Esophagus muscularis mucosa (tissue), 4 donors: ENCODE measurements around the gene IQCK. TPM values are rescaled to one million over a fixed set of nuclear protein-coding genes. Genes with fewer than 3 reads are reported as not detected.

Experiments used
- DNase-seq: peaks from one replicate; pipeline ENCODE4 v3.0.0-alpha.2; 2017; ENCODE audit errors: extremely low spot score
- H3K27ac ChIP-seq, 4 donors: fragments of 200-600 bp; sonication (generic); replicated peaks in 1 of 4; 1 replicate in 3 of 4; 2 replicates in 1 of 4; pipeline ENCODE4 v1.5.1; 2016 to 2019; ENCODE audit warnings: mild to moderate bottlenecking in 1 of 4
- H3K27me3 ChIP-seq, 4 donors: fragments of 200-600 bp; sonication (generic); one replicate each; pipeline versions ENCODE4 v1.5.1 to v1.6.0; 2016 to 2019
- H3K36me3 ChIP-seq, 4 donors: fragments of 200-600 bp; sonication (generic); one replicate each; pipeline ENCODE4 v1.5.1; 2016 to 2019
- H3K4me1 ChIP-seq, 4 donors: fragments of 200-600 bp; sonication (generic); one replicate each; pipeline ENCODE4 v1.5.1; 2016 to 2019
- H3K4me3 ChIP-seq, 4 donors: fragments of 200-600 bp; sonication (generic); 1 replicate in 2 of 4; 2 replicates in 2 of 4; pipeline ENCODE4 v1.5.1; 2016 to 2019; ENCODE audit warnings: mild to moderate bottlenecking in 4 of 4, moderate library complexity in 1 of 4
- H3K9me3 ChIP-seq, 4 donors: fragments of 200-600 bp; sonication (generic); 1 replicate in 3 of 4; 2 replicates in 1 of 4; pipeline ENCODE4 v1.5.1; 2016 to 2019
- CTCF ChIP-seq, 3 experiments: fragments of 200-600 bp in 2 of 3; fragments of 450-650 bp in 1 of 3; sonication (generic) in 2 of 3; IDR thresholded peaks; one replicate each; pipeline ENCODE4 v1.5.1; 2017 to 2019; ENCODE audit warnings: antibody characterized with exemption in 3 of 3, mild to moderate bottlenecking in 2 of 3, moderate library complexity in 1 of 3
- EP300 ChIP-seq: sonication (generic); formaldehyde crosslinking; IDR thresholded peaks from one replicate; pipeline ENCODE4 v1.6.1; 2017; ENCODE audit warnings: antibody characterized with exemption
- POLR2A ChIP-seq: fragments of 450-650 bp; IDR thresholded peaks from one replicate; pipeline ENCODE4 v1.6.1; 2017; ENCODE audit warnings: antibody characterized with exemption, moderate library complexity, mild to moderate bottlenecking, low read depth
- POLR2AphosphoS5 ChIP-seq, 2 donors: sonication (generic); formaldehyde crosslinking; IDR thresholded peaks; one replicate each; pipeline ENCODE4 v1.6.1; 2017; ENCODE audit warnings: antibody characterized with exemption in 2 of 2
- WGBS: methylation state at CpG from one replicate; pipeline ENCODE4 v1.1.5; 2018; 5-methylcytosine and 5-hydroxymethylcytosine counted together
- intact Hi-C: fragments of 100-400 bp; cut with DNase I; formaldehyde crosslinking; loops from one replicate; pipeline ENCODE4 v1.15.1; 2023
- total RNA-seq, 4 donors: library from RNA; depleted of rRNA; stranded (reverse); fragments of >200 nt; gene quantifications; one replicate each; pipeline versions ENCODE4 v1.1.0 to v1.2.1, GENCODE V29; 2016

Gene IQCK
- total RNA-seq, 4 donors from 2014 or later = 7.4 to 10.4 (median 8.6) TPM

- Histone ChIP-seq H3K9me3 (peaks cover 0 to 15% (median 0%) of the 10 kb centered on the region in 4 donors), H3K27me3 (no peaks in the 10 kb centered on the region), H3K36me3 (no peaks in the 10 kb centered on the region), H3K4me1 (peaks cover 9 to 19% (median 10%) of the 10 kb centered on the region in 4 donors), H3K4me3 (no peak overlapping the region), H3K27ac (no peak overlapping the region)
- no peak for TF ChIP-seq POLR2A
- TF ChIP-seq CTCF (IDR thresholded peaks at IDR 0.05) = no peak
- TF ChIP-seq EP300 = no peak
- TF ChIP-seq POLR2AphosphoS5 (IDR thresholded peaks at IDR 0.05) = no peak
- intact Hi-C loops = no loop called here
- no peak for DNase-seq
- WGBS = 83% methylated on average over 4 of the region's 4 CpGs
Measured at GRCh38 chr16:19809121-19809635, 91.1 kb downstream of the IQCK start.

GRCh38 chr16:19809693-19810092 is 91.6 kb downstream of the IQCK start:
- Histone ChIP-seq H3K9me3 (peaks cover 0 to 15% (median 0%) of the 10 kb centered on the region in 4 donors), H3K27me3 (no peaks in the 10 kb centered on the region), H3K36me3 (no peaks in the 10 kb centered on the region), H3K4me3 (no peak overlapping the region), H3K4me1 (peaks cover 6 to 14% (median 9%) of the 10 kb centered on the region in 4 donors), H3K27ac (no peak overlapping the region)
- TF ChIP-seq POLR2A (no peak), CTCF (IDR thresholded peaks at IDR 0.05) (no peak), POLR2AphosphoS5 (IDR thresholded peaks at IDR 0.05) (no peak)
- intact Hi-C loops = no loop called here
- 97% methylated on average over 9 of the region's 9 CpGs for WGBS
- DNase-seq = no peak

- Histone ChIP-seq H3K27ac (no peak overlapping the region), H3K4me1 (peaks cover 6 to 9% (median 7%) of the 10 kb centered on the region in 4 donors), H3K27me3 (no peaks in the 10 kb centered on the region), H3K9me3 (peaks cover 0 to 11% (median 0%) of the 10 kb centered on the region in 4 donors), H3K4me3 (no peak overlapping the region), H3K36me3 (no peaks in the 10 kb centered on the region)
- no peak for DNase-seq
- intact Hi-C loops = no loop called here
- WGBS = 75% methylated on average over 13 of the region's 13 CpGs
- TF ChIP-seq POLR2AphosphoS5 (IDR thresholded peaks at IDR 0.05) (no peak), POLR2A (no peak), CTCF (IDR thresholded peaks at IDR 0.05) (no peak), EP300 (no peak)
Measured at GRCh38 chr16:19810817-19811731, 93.0 kb downstream of the IQCK start.

- Histone ChIP-seq H3K4me3 (no peak overlapping the region), H3K36me3 (no peaks in the 10 kb centered on the region), H3K27ac (no peak overlapping the region), H3K4me1 (peaks cover 4 to 8% (median 5%) of the 10 kb centered on the region in 4 donors), H3K9me3 (peaks cover 0 to 9% (median 0%) of the 10 kb centered on the region in 4 donors), H3K27me3 (no peaks in the 10 kb centered on the region)
- no peak for TF ChIP-seq POLR2A
- TF ChIP-seq EP300 = no peak
- TF ChIP-seq CTCF (IDR thresholded peaks at IDR 0.05) = no peak
- TF ChIP-seq POLR2AphosphoS5 (IDR thresholded peaks at IDR 0.05) = no peak
- intact Hi-C loops = no loop called here
- no peak for DNase-seq
Measured at GRCh38 chr16:19812986-19813385, 94.9 kb downstream of the IQCK start.
